Stimulated activated CD8-positive, alpha-beta memory T cell treated with anti-CD3 and anti-CD28 coated beads, Interleukin-4, amount 100 ng/mL, for 1 hour (primary cell): ENCODE measurements around the gene GJB3.

Experiments used
- DNase-seq, 2 donors: peaks; one replicate each; pipeline ENCODE4 v3.0.0-alpha.2; 2020; ENCODE audit warnings: low read depth in 2 of 2, low spot score in 1 of 2

GJB3 gene

DNA sequence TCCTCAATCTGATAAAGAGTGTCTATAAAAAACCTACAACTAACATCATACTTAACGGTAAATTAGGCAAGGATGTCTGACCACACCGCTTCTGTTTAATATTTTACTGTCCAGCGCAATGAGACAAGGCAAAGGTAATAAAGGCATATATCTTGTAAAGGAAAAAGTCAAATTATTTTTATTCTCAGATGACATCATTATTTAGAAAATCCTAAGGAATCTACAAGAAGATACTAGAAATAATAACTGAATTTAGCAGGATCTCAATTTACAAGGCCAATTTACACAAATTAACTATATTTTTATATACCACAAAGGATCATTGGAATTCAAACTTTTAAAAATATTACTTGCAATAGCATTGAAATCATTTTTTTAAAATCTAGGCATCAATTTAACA is 41.2 kb downstream of the GJB3 start:
- no peak for DNase-seq

DNA sequence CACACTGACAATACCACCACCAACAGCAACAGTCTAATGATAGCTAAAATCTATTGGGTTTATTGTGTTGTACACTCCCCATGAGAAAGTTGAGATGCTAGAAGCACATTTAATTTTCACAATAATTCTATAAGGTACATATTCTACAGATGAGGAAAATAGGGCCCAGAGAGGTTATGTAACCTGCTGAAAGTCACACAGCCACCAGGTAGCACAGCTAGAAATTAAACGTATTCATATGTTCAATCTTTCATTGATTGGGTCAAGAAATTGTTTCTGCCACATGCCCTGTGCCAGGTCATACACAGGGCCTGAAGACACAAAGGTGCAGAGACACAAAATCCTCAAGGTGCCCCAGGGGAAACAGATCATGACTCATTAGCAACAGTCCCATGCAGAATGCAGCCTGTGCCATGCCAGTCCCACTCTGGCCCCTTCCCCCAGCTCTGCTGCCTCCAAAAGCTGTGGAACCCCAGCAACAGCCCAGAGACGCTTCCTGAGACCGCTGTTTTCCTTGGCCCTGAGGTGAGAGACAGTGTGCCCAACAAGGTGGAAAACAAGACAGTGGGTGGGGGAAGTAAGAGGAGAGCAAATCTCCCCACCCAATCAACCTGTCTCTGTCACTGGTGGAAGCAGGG is 43.9 kb downstream of the GJB3 start:
- no peak for DNase-seq

DNA sequence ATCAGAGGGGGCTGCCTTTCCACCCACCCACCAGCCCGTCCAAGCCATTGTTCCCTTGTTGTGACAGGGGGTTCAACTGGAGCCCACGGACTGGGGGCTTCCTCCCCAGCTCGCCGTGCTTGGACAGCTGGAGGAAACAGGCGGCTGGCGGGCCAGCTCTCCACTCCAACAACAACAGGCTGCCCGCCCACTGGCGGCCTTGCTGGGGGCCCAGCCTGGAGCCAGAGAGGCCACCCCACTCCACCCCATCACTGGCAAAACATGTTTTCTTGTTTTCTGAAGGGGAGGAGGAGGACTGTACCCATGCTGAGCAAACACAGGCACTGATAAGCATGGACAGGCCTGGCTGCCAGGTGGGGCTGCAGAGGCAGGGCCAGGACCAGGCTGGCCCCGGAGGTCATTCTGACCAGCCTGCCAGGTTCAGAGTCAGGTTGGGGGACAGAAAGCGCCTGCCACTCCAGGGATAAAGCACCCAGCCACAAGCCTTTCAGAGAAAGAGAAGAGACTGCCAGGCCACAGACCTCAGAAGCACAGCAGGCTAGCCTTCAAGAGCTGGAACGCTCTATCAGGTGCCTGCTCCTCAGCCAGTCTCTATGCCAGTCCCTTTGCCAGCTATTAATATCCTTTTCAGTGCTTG is 44.6 kb downstream of the GJB3 start:
- DNase-seq: no peak

DNA sequence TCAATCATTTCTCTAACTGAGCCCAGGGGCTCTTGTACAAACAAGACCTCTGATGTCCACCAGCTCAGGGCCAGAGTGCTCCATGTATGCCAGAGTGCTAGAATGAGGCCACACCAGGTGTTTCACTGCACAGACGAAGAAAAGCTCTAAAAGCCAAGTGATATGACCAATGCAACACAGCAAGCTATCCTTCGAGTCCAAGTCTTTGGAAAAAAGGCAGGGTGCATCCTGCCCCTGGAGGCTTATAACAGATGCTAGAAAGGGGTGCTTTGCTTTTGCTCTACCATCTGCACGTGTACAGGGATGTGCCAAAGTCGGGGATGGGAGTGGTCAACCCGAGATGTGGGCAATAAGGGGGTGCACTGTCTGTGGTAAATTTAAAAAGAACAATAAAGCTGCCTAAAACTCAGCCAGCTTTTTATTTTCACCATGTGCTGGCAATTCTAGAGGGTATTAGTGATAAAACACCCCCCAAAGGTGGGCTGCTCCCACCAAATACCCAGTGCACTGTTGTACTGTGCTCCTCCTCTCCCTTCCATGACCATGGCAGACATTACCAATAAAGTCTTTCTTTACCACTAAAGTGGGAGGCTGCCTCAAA is 46.4 kb downstream of the GJB3 start:
- no peak for DNase-seq

DNA sequence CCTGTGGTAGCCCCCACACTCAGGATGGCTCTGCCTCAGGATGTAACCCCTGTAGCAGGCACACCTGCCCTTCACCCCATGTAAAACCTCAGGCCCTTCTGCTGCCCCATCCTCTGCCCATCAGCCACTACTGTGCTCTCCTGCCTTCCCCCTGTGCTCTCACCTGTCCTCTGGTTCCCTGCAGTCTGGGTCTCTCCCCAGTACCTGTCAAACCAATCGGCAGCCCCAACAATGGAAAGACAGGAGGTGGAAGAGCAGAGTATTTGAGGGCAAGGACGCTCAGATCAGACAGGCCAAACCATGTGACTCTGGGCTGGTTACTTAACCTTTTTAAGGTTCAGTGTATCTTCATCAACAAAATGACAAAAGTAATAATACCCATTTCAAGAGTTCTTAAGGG is 47.6 kb downstream of the GJB3 start:
- DNase-seq: no peak

DNA sequence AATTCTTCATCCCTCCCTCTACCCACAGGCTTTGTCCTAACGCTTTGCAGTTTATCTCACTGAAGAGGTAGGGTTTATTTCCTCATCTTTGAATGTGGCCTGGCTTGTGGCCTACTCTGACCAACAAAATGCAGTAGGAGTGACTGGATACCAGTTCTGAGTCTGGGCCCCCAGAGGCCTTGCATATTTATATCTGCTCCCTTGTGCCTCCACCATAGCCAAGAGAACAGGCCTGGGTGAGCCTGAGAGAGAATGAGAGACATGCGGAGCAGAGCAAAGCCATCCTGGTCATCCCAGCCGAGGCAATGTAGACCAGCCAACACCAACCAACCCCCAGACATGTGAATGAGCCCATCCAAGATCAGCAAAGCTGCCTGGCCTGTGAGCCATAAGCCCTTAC is 48.2 kb downstream of the GJB3 start:
- DNase-seq: no peak

DNA sequence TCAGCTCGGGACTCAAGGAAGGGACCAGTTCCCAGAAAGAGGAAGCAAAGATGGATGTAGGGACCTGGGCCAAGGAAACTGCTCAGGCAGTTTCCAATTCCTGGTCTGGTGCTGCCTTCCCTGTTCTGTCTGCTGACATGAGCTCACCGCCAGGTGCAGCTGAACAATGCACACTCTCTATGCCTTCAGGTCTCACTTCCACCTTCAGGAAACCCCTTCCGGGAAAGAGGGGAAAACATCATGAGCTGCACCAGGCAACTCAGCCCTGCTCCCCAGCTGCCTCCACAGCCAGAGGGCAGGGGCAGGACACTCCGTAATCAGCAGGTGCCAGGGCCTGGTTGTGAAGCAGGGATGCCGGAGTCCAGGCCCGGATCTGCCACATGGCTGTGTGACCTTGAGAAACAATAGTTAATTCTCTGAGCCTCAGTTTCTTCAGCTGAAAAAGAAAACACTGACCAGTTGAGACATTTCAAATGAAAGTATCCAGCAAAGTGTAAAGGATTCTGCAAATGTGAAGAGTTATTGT is 50.8 kb downstream of the GJB3 start:
- DNase-seq: no peak

DNA sequence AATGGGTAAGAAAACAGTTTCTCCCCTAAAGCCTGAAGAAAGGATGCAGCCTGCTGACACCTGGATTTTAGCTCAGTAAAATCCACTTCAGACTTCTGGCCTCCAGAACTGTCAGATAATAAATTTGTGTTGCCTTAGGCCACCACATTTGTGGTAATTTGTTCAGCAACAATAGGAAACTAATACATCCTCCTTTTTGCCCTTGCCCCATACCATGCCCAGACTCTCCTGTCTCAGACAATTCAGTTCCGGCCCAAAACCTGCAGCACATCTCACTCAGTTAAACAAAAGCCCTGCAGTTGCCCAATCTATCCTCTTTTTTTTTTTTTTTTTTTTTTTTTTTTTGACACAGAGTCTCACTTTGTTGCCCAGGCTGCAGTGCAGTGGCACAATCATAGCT is 52.7 kb downstream of the GJB3 start:
- DNase-seq: no peak
